HG02759 (cell line): Measurements from ENCODE around the gene APOC4.
"Not testable (repeated sequence)": the region's sequence is repeated elsewhere in the genome, so short reads cannot be mapped to it uniquely, and the experiment has no call there.

Experiments
- ATAC-seq: cut with Tn5 transposase; IDR thresholded peaks from one replicate; pipeline ENCODE4 v1.9.1; 2021; ENCODE audit warnings: mild to moderate bottlenecking, moderate library complexity; ENCODE audit not compliant: unreplicated experiment

Gene APOC4, protein sequence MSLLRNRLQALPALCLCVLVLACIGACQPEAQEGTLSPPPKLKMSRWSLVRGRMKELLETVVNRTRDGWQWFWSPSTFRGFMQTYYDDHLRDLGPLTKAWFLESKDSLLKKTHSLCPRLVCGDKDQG

DNA sequence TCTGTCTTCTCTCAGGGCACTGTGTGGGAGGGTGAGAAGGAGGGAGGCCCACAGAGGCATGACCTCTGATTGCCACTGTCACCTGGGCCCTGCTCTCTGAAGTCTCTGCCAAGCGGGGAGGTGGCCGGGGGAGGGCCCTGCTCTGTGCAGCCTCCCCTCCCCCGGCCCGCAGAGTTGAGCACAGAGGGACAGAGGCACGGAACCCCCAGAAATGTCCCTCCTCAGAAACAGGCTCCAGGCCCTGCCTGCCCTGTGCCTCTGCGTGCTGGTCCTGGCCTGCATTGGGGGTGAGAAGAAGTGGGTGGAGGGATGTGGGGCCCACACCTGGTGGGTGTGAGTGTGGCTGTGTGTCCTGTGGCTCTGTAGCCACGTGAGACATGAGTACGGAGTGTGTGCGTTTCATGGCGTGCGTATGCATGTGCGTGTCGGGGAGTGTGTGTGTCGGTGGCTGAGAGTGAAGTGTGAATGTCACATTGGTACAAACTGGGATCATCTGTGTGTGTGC, at the start of gene APOC4:
TSS of gene APOC4 (plus strand) at position 171 of the 505 bp plus-strand sequence. CDS start at position 212, 41 bp downstream.
- no peak for ATAC-seq

DNA sequence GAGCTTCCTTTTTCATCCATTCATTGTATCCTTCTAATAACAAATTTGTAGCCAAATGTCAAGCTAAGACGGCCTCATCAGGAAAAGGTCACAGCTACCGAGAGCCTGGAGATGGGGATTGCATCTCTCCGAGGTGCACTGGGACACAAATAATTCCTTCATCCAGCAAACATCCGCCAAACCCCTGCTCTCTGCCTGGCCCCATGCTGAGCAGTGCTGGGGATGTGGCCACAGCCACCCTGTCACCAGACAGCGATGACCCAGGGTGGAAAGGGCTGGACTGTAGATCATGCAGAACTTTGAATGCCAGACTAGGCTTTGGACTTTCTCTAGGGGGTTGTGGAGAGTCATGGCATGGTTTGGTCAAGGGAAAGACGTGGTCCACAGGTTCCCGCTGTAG, 49.1 kb upstream of the APOC4 start:
- no peak for ATAC-seq

GRCh38 chr19:44893332-44894051, 48.5 kb upstream of the APOC4 start:
- ATAC-seq: no peak

DNA sequence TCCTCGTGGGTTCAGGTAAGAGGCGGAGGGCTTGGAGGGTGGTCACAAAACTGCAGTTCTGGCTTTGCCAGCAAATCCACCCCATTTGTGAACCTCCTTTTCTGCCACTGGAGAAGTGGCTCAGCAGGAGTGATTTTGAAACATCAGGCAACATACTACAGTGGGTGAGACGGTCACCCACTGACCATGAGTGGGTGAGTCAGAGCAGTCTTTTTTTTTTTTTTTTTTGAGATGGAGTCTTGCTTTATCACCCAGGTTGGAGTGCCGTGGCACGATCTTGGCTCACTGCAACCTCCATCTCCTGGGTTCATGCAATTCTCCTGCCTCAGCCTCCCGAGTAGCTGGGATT, 48.0 kb upstream of the APOC4 start:
- ATAC-seq: no peak

DNA sequence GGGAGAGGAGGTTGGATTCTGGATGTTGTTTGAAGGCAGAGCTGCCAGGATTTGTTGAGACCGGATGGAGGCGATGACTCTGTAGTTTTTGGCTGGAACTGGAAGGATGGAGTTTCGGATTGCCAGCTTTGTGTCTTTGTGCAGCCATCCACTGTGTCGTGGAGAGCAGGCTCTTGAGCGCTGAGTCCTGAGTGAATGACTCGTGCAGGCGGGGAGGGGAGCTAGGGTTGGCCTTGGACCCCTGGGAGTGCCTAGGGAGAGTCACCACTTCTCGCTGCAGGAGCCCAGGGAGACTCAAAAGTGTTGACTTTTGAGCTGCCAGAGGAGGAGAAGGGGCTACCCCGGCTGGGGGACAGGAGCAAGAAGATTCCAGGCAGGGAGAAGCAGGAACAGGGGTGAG, 47.1 kb upstream of the APOC4 start:
- ATAC-seq: no peak

DNA sequence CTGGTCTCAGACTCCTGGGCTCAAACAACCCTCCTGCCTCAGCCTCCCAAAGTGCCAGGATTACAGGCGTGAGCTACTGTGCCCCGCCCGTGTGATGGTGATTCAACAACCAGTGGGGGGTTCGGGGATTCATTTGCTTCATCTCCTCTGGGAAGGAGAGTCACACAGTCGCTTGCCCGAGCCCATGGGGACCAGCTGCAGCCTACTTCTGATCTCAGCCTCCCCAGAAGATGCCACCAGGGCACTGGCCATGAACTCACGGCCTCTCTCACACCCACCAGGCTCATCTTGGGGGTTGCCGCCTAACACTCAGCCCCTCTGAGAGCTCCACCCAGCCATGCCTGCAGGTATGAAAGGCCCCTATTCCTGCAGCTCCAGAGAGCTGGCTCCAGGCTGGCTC, 44.2 kb upstream of the APOC4 start:
- no peak for ATAC-seq

- no peak for ATAC-seq
These were observed 41.5 kb upstream of the APOC4 start for GRCh38 chr19:44900328-44901244.

GRCh38 chr19:44903216-44903601, 38.8 kb upstream of the APOC4 start:
- no peak for ATAC-seq

DNA sequence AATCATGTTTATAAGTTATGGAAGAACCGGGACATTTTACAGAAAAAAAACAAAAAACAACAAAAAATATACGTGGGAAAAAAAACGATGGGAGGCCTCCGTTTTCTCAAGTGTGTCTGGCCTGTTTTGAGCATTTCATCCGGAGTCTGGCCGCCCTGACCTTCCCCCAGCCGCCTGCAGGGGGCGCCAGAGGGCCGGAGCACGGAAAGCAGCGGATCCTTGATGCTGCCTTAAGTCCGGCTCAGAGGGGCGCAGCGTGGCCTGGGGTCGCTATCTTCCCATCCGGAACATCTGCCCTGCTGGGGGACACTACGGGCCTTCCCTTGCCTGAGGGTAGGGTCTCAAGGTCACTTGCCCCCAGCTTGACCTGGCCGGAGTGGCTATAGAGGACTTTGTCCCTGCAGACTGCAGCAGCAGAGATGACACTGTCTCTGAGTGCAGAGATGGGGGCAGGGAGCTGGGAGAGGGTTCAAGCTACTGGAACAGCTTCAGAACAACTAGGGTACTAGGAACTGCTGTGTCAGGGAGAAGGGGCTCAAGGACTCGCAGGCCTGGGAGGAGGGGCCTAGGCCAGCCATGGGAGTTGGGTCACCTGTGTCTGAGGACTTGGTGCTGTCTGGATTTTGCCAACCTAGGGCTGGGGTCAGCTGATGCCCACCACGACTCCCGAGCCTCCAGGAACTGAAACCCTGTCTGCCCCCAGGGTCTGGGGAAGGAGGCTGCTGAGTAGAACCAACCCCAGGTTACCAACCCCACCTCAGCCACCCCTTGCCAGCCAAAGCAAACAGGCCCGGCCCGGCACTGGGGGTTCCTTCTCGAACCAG, 38.2 kb upstream of the APOC4 start:
- ATAC-seq: no peak

DNA sequence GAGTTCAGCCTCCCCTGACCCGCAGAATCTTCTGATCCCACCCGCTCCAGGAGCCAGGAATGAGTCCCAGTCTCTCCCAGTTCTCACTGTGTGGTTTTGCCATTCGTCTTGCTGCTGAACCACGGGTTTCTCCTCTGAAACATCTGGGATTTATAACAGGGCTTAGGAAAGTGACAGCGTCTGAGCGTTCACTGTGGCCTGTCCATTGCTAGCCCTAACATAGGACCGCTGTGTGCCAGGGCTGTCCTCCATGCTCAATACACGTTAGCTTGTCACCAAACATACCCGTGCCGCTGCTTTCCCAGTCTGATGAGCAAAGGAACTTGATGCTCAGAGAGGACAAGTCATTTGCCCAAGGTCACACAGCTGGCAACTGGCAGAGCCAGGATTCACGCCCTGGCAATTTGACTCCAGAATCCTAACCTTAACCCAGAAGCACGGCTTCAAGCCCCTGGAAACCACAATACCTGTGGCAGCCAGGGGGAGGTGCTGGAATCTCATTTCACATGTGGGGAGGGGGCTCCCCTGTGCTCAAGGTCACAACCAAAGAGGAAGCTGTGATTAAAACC, 37.5 kb upstream of the APOC4 start:
- no peak for ATAC-seq

DNA sequence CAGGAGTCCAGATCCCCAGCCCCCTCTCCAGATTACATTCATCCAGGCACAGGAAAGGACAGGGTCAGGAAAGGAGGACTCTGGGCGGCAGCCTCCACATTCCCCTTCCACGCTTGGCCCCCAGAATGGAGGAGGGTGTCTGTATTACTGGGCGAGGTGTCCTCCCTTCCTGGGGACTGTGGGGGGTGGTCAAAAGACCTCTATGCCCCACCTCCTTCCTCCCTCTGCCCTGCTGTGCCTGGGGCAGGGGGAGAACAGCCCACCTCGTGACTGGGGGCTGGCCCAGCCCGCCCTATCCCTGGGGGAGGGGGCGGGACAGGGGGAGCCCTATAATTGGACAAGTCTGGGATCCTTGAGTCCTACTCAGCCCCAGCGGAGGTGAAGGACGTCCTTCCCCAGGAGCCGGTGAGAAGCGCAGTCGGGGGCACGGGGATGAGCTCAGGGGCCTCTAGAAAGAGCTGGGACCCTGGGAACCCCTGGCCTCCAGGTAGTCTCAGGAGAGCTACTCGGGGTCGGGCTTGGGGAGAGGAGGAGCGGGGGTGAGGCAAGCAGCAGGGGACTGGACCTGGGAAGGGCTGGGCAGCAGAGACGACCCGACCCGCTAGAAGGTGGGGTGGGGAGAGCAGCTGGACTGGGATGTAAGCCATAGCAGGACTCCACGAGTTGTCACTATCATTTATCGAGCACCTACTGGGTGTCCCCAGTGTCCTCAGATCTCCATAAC, 36.4 kb upstream of the APOC4 start, which contains the start of gene APOE:
TSS of gene APOE (plus strand) at position 360 of the 724 bp plus-strand sequence. CDS start 829 bp downstream, outside the sequence.
- ATAC-seq: no peak

DNA sequence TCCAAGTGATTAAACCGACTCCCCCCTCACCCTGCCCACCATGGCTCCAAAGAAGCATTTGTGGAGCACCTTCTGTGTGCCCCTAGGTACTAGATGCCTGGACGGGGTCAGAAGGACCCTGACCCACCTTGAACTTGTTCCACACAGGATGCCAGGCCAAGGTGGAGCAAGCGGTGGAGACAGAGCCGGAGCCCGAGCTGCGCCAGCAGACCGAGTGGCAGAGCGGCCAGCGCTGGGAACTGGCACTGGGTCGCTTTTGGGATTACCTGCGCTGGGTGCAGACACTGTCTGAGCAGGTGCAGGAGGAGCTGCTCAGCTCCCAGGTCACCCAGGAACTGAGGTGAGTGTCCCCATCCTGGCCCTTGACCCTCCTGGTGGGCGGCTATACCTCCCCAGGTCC, 34.4 kb upstream of the APOC4 start:
- no peak for ATAC-seq

DNA sequence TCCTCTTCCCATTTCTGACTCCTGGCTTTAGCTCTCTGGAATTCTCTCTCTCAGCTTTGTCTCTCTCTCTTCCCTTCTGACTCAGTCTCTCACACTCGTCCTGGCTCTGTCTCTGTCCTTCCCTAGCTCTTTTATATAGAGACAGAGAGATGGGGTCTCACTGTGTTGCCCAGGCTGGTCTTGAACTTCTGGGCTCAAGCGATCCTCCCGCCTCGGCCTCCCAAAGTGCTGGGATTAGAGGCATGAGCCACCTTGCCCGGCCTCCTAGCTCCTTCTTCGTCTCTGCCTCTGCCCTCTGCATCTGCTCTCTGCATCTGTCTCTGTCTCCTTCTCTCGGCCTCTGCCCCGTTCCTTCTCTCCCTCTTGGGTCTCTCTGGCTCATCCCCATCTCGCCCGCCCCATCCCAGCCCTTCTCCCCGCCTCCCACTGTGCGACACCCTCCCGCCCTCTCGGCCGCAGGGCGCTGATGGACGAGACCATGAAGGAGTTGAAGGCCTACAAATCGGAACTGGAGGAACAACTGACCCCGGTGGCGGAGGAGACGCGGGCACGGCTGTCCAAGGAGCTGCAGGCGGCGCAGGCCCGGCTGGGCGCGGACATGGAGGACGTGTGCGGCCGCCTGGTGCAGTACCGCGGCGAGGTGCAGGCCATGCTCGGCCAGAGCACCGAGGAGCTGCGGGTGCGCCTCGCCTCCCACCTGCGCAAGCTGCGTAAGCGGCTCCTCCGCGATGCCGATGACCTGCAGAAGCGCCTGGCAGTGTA, 33.8 kb upstream of the APOC4 start:
- no peak for ATAC-seq

DNA sequence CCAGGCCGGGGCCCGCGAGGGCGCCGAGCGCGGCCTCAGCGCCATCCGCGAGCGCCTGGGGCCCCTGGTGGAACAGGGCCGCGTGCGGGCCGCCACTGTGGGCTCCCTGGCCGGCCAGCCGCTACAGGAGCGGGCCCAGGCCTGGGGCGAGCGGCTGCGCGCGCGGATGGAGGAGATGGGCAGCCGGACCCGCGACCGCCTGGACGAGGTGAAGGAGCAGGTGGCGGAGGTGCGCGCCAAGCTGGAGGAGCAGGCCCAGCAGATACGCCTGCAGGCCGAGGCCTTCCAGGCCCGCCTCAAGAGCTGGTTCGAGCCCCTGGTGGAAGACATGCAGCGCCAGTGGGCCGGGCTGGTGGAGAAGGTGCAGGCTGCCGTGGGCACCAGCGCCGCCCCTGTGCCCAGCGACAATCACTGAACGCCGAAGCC, 33.2 kb upstream of the APOC4 start:
- ATAC-seq: no peak

- ATAC-seq: no peak
These were observed 32.3 kb upstream of the APOC4 start for GRCh38 chr19:44909775-44910174.

DNA sequence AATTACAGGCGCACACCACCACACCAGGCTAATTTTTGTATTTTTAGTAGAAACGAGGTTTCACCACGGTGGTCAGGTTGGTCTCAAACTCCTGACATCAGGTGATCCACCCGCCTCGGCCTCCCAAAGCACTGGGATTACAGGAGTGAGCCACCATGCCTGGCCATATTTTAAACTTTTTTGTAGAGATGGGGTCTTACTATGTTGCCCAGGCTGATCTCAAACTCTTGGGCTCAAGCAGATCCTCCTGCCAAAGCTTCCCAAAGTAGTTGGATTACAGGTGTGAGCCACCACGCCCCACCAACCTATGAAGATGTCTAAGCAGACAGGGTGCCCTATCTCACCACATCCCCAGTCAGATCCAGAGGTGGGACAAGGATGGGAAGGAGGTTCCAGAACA, 30.1 kb upstream of the APOC4 start:
- not testable (repeated sequence) for ATAC-seq

DNA sequence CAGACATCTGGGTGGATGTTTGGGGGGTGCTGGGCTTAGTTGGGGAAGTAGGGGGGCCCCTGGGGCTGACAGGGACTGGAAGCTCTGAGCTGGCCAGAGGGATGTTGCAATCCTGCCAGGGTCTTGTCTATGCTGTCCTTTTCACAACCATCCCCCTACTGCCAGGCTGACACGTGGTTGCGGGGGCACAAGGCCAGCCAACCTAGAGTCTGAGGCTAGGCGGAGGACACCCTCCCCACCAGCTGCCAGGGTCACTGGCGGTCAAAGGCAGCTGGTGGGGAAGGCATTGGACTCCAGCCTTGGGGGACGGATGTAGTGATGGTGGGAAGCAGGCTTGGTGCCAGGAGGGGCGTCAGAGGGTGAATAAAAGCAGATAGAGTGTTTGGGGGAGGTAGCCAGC, 29.2 kb upstream of the APOC4 start:
- no peak for ATAC-seq

- not testable (repeated sequence) for ATAC-seq
These were observed 28.3 kb upstream of the APOC4 start for GRCh38 chr19:44913512-44914432.
